ENCODE measurements around the gene AHNAK2. TPM values are rescaled to one million over a fixed set of nuclear protein-coding genes. Genes with fewer than 3 reads are reported as not detected.

Gene AHNAK2
- total RNA-seq, 2 donors from 2014 or later, result 3.6 to 5.2 TPM

GRCh38 chr14:104972301-104973134 is 5.7 kb downstream of the AHNAK2 start:
- H3K27ac ChIP-seq, result peak overlapping the region; percentile 32 to 76 (median 63)
- no peaks in the 10 kb centered on the region for H3K36me3 ChIP-seq (replicated peaks in 1 of 2; ENCODE audit: insufficient read depth in 1 of 2, low read depth in 2 of 2)
- no peak overlapping the region for H3K4me3 ChIP-seq
- 57 to 66% methylated on average over 2 to 26 of the region's 28 CpGs for WGBS, 2 donors
- no peak for TF ChIP-seq CTCF (IDR thresholded peaks at IDR 0.05)
- peak in 2 of 3 donors; percentile 17 to 22 for TF ChIP-seq POLR2A (IDR thresholded peaks at IDR 0.05)
- intact Hi-C loops (cut with DNase I), result no loop called here
- peak; percentile 54 to 85 (median 70) for DNase-seq
- ATAC-seq, result peak; percentile 41
- H3K4me1 ChIP-seq, result peaks cover 69% of the 10 kb centered on the region
- H3K27me3 ChIP-seq, result no peaks in the 10 kb centered on the region
- H3K9me3 ChIP-seq, result no peaks in the 10 kb centered on the region

- 92 to 93% methylated on average over 3 to 12 of the region's 12 CpGs for WGBS, 2 donors
- H3K36me3 ChIP-seq (replicated peaks in 1 of 2; ENCODE audit: insufficient read depth in 1 of 2, low read depth in 2 of 2), result no peaks in the 10 kb centered on the region
- no peak overlapping the region for H3K4me3 ChIP-seq
- ATAC-seq (no peak), DNase-seq (no peak)
- H3K27ac ChIP-seq, result peak overlapping the region in 2 of 4 donors; percentile 63
- TF ChIP-seq POLR2A (IDR thresholded peaks at IDR 0.05), result no peak
- H3K27me3 ChIP-seq, result no peaks in the 10 kb centered on the region
- peaks cover 67% of the 10 kb centered on the region for H3K4me1 ChIP-seq
- no peaks in the 10 kb centered on the region for H3K9me3 ChIP-seq
- intact Hi-C loops (cut with DNase I), result no loop called here
Observed at GRCh38 chr14:104971447-104972240, 6.5 kb downstream of the AHNAK2 start.

- Histone ChIP-seq H3K9me3 (no peaks in the 10 kb centered on the region), H3K27me3 (no peaks in the 10 kb centered on the region), H3K36me3 (replicated peaks in 1 of 2; ENCODE audit: insufficient read depth in 1 of 2, low read depth in 2 of 2) (no peaks in the 10 kb centered on the region), H3K27ac (no peak overlapping the region), H3K4me3 (no peak overlapping the region), H3K4me1 (peaks cover 55% of the 10 kb centered on the region)
- TF ChIP-seq CTCF (IDR thresholded peaks at IDR 0.05) (no peak), POLR2A (IDR thresholded peaks at IDR 0.05) (no peak)
- 75 to 81% methylated on average over 15 to 18 of the region's 19 CpGs for WGBS, 2 donors
- ATAC-seq (no peak), DNase-seq (peak in 1 of 4 donors; percentile 39)
- intact Hi-C loops (cut with DNase I), result no loop called here
Observed at GRCh38 chr14:104970231-104971068, 7.7 kb downstream of the AHNAK2 start.

GRCh38 chr14:104969741-104970230 is 8.4 kb downstream of the AHNAK2 start:
- ATAC-seq (no peak), DNase-seq (no peak)
- TF ChIP-seq CTCF (IDR thresholded peaks at IDR 0.05) (no peak), POLR2A (IDR thresholded peaks at IDR 0.05) (no peak)
- no peaks in the 10 kb centered on the region for H3K9me3 ChIP-seq
- no peak overlapping the region for H3K4me3 ChIP-seq
- 86% methylated on average over 10 of the region's 10 CpGs; no CpG with 5 or more reads in 1 of the 2 donors for WGBS, 2 donors
- intact Hi-C loops (cut with DNase I), result no loop called here
- no peak overlapping the region for H3K27ac ChIP-seq
- no peaks in the 10 kb centered on the region for H3K27me3 ChIP-seq
- H3K36me3 ChIP-seq (replicated peaks in 1 of 2; ENCODE audit: insufficient read depth in 1 of 2, low read depth in 2 of 2), result no peaks in the 10 kb centered on the region
- peaks cover 51% of the 10 kb centered on the region for H3K4me1 ChIP-seq

All from body of pancreas (tissue), 4 donors.